Thyroid gland (tissue), 4 donors: ENCODE data around the gene SLC6A14.

Experiments
- CTCF ChIP-seq, 6 experiments: fragments of 200-600 bp in 3 of 6; fragments of 450-650 bp in 3 of 6; sonication (generic) in 3 of 6; IDR thresholded peaks; one replicate each; pipeline ENCODE4 v1.5.1; 2016 to 2019; ENCODE audit warnings: antibody characterized with exemption in 6 of 6, mild to moderate bottlenecking in 2 of 6, inconsistent platforms in 1 of 6, moderate library complexity in 1 of 6
- POLR2A ChIP-seq, 2 donors: fragments of 450-650 bp; IDR thresholded peaks; one replicate each; pipeline ENCODE4 v1.6.1; 2017; ENCODE audit warnings: antibody characterized with exemption in 2 of 2, mild to moderate bottlenecking in 2 of 2, moderate library complexity in 1 of 2

- TF ChIP-seq CTCF (IDR thresholded peaks at IDR 0.05) = no peak
- TF ChIP-seq POLR2A (IDR thresholded peaks at IDR 0.05) = no peak
Observed at GRCh38 chrX:116449156-116449555, 12.8 kb downstream of the SLC6A14 start.
